B cell (primary cell): ENCODE results near the gene RNASET2. TPM values are rescaled to one million over a fixed set of nuclear protein-coding genes. Genes with fewer than 3 reads are reported as not detected.
A peak's percentile ranks its signal among the peaks of the same experiment; 100 is the strongest.

ENCODE experiments used
- ATAC-seq: fragments of 200-7000 bp; cut with Tn5 transposase; one replicate; pipeline ENCODE4 v1.10.0; 2021; ENCODE audit warnings: low read depth, mild to moderate bottlenecking, moderate number of reproducible peaks, moderate library complexity
- CTCF ChIA-PET: fragments of 350-600 bp; sonication (Branson Sonifier 250); formaldehyde crosslinking; loops from one replicate; lab custom pipeline; 2021; ENCODE audit warnings: antibody characterized with exemption, inconsistent platforms; lab: Charles Lee
- POLR2A ChIA-PET: fragments of 350-600 bp; sonication (Branson Sonifier 250); formaldehyde crosslinking; loops from one replicate; lab custom pipeline; 2021; ENCODE audit warnings: antibody characterized with exemption; lab: Charles Lee
- DNase-seq: peaks from one replicate; pipeline ENCODE4 v3.0.0; 2013
- H2AFZ ChIP-seq: 2 replicates; pipeline ENCODE4 v1.6.1; 2012; ENCODE audit warnings: mild to moderate bottlenecking, low read depth, low read length; ENCODE audit not compliant: insufficient read depth, poor library complexity, severe bottlenecking
- H3K27ac ChIP-seq, 2 donors: 1 replicate in 1 of 2; 2 replicates in 1 of 2; pipeline ENCODE4 v1.5.1; 2012 to 2013; ENCODE audit warnings: low read length in 2 of 2, mild to moderate bottlenecking in 2 of 2, moderate library complexity in 1 of 2
- H3K27me3 ChIP-seq, 4 experiments: fragments of 200-600 bp in 1 of 4; sonication (generic) in 1 of 4; replicated peaks in 1 of 4; 1 replicate in 2 of 4; 2 replicates in 2 of 4; pipeline versions ENCODE4 v1.6.1 to v1.7.0; 2013 to 2016; ENCODE audit warnings: low read length in 3 of 4, mild to moderate bottlenecking in 2 of 4, mixed read lengths in 1 of 4, moderate library complexity in 1 of 4; ENCODE audit not compliant: insufficient read depth in 4 of 4, control insufficient read depth in 3 of 4; ENCODE audit errors: control extremely low read depth in 1 of 4
- H3K36me3 ChIP-seq, 2 experiments: replicated peaks in 1 of 2; 1 replicate in 1 of 2; 2 replicates in 1 of 2; pipeline versions ENCODE4 v1.6.1 to v1.7.1; 2013; ENCODE audit warnings: low read length in 1 of 2; ENCODE audit not compliant: insufficient read depth in 2 of 2, control insufficient read depth in 1 of 2; ENCODE audit errors: control extremely low read depth in 1 of 2, extremely low read depth in 1 of 2
- H3K4me1 ChIP-seq, 2 donors: fragments of 200-600 bp in 1 of 2; sonication (generic) in 1 of 2; 1 replicate in 1 of 2; 2 replicates in 1 of 2; pipeline versions ENCODE4 v1.5.1 to v1.6.1; 2013 to 2017; ENCODE audit warnings: low read length in 2 of 2; ENCODE audit not compliant: control insufficient read depth in 2 of 2, insufficient read depth in 2 of 2
- H3K4me2 ChIP-seq: replicated peaks from 2 replicates; pipeline ENCODE3; 2012; ENCODE audit warnings: mild to moderate bottlenecking, low read depth, low read length; ENCODE audit not compliant: poor library complexity, severe bottlenecking
- H3K4me3 ChIP-seq, 5 experiments: fragments of 200-600 bp in 1 of 5; sonication (generic) in 1 of 5; 1 replicate in 3 of 5; 2 replicates in 2 of 5; pipeline versions ENCODE4 v1.5.1 to v1.7.0; 2011 to 2016; ENCODE audit warnings: low read length in 4 of 5, mild to moderate bottlenecking in 4 of 5, low read depth in 2 of 5, control low read depth in 1 of 5, moderate library complexity in 1 of 5; ENCODE audit not compliant: insufficient read depth in 1 of 5; ENCODE audit errors: control extremely low read depth in 1 of 5, extremely low read depth in 1 of 5
- H3K79me2 ChIP-seq: fragments of 200-600 bp; sonication (generic); one replicate; pipeline ENCODE4 v1.6.0; 2016; ENCODE audit warnings: low read length; ENCODE audit not compliant: control insufficient read depth, insufficient read depth
- H3K9ac ChIP-seq: fragments of 200-600 bp; sonication (generic); 2 replicates; pipeline ENCODE4 v1.6.1; 2017; ENCODE audit warnings: mild to moderate bottlenecking, low read length, moderate library complexity
- H3K9me3 ChIP-seq, 3 donors: one replicate each; pipeline versions ENCODE4 v1.6.1 to v1.7.1; 2013; ENCODE audit warnings: low read length in 2 of 3; ENCODE audit not compliant: control insufficient read depth in 2 of 3, insufficient read depth in 1 of 3; ENCODE audit errors: control extremely low read depth in 1 of 3
- H4K20me1 ChIP-seq: 2 replicates; pipeline ENCODE4 v1.6.0; 2012; ENCODE audit warnings: mild to moderate bottlenecking, low read length; ENCODE audit not compliant: insufficient read depth, control insufficient read depth, poor library complexity, severe bottlenecking
- H3K27ac Mint-ChIP-seq: one replicate; pipeline ENCODE4 v1.8.0; 2021; ENCODE audit warnings: mixed read lengths
- H3K27me3 Mint-ChIP-seq: one replicate; pipeline ENCODE4 v1.8.0; 2021; ENCODE audit warnings: mixed read lengths
- H3K4me1 Mint-ChIP-seq: one replicate; pipeline ENCODE4 v1.8.0; 2021; ENCODE audit warnings: mixed read lengths
- H3K4me3 Mint-ChIP-seq: one replicate; pipeline ENCODE4 v1.8.0; 2021; ENCODE audit warnings: mixed read lengths
- H3K9me3 Mint-ChIP-seq: one replicate; pipeline ENCODE4 v1.8.0; 2022; ENCODE audit warnings: mixed read lengths; ENCODE audit not compliant: insufficient read depth
- CTCF ChIP-seq: fragments of 200-600 bp; IDR thresholded peaks from one replicate; pipeline ENCODE4 v1.8.0; 2022; ENCODE audit warnings: antibody characterized with exemption, mild to moderate bottlenecking
- EZH2 ChIP-seq: IDR thresholded peaks from 2 replicates; pipeline ENCODE4 v1.6.1; 2012; ENCODE audit warnings: borderline replicate concordance, low read depth, mild to moderate bottlenecking, moderate library complexity, low read length; ENCODE audit not compliant: insufficient read depth, poor library complexity, severe bottlenecking
- WGBS: methylation state at CpG from one replicate; pipeline ENCODE4 v1.1.5; 2013; ENCODE audit warnings: missing lambda C conversion rate; ENCODE audit not compliant: insufficient coverage; 5-methylcytosine and 5-hydroxymethylcytosine counted together
- intact Hi-C: fragments of 100-400 bp; cut with micrococcal nuclease; formaldehyde crosslinking; loops from one replicate; pipeline ENCODE4 v1.10.0; 2022
- polyA plus RNA-seq: library from polyadenylated mRNA; depleted of rRNA; stranded (reverse); fragments of >200 nt; gene quantifications from 2 replicates; pipeline ENCODE4 v1.2.3, GENCODE V29; 2012
- total RNA-seq, 2 donors: library from RNA; stranded (reverse); fragments of 120-200 nt in 1 of 2; gene quantifications; 1 replicate in 1 of 2; 2 replicates in 1 of 2; pipeline versions ENCODE4 v1.2.3 to v1.2.4, GENCODE V29; 2013 to 2022

The RNASET2 gene
- total and polyA plus RNA-seq, 2 donors (not counting 1 experiment from before 2014, with no cell fraction given): 293 to 330 TPM

- intact Hi-C loops: loop anchor here (1.0 to 5.0 kb wide), 4 partner anchors 42 to 615 kb away; partner anchors contain the start of genes CEP43, RPS6KA2 and SFT2D1
- peaks cover 53 to 66% of the 10 kb centered on the region in 2 donors for H3K4me1 ChIP-seq
- 61% methylated on average over 3 of the region's 5 CpGs for WGBS
- H4K20me1 ChIP-seq: peaks cover 22% of the 10 kb centered on the region
- H3K4me3 ChIP-seq: peak overlapping the region; percentile 38 to 97 (median 85)
- peaks cover 0 to 16% of the 10 kb centered on the region in 2 experiments for H3K36me3 ChIP-seq
- Mint-ChIP-seq H3K27me3 (no peaks in the 10 kb centered on the region), H3K27ac (peak overlapping the region; percentile 100), H3K4me3 (peak overlapping the region; percentile 93), H3K4me1 (peaks cover 64% of the 10 kb centered on the region), H3K9me3 (no peaks in the 10 kb centered on the region)
- no peaks in the 10 kb centered on the region for H3K9me3 ChIP-seq
- H3K4me2 ChIP-seq: peak overlapping the region; percentile 98
- ATAC-seq: no peak
- peaks cover 43% of the 10 kb centered on the region for H3K79me2 ChIP-seq
- peak overlapping the region; percentile 24 for H3K9ac ChIP-seq
- no peak for DNase-seq
- no peaks in the 10 kb centered on the region for H3K27me3 ChIP-seq
- ChIA-PET CTCF (interaction anchor here (1.5 to 9.7 kb wide), 2 partner anchors 30 to 183 kb away, joined by 4 to 117 read pairs; no protein-coding TSS in a partner anchor), POLR2A (interaction anchor here (1.0 to 2.2 kb wide), 2 partner anchors 156 to 184 kb away, joined by 3 to 11 read pairs; no protein-coding TSS in a partner anchor)
- TF ChIP-seq CTCF: no peak
- no peak for TF ChIP-seq EZH2
- H2AFZ ChIP-seq: no peak overlapping the region
- peak overlapping the region; percentile 94 to 98 for H3K27ac ChIP-seq
These were observed 1.4 kb upstream of the RNASET2 start for GRCh38 chr6:166957805-166958076.

GRCh38 chr6:166957087-166957804, 896 bp upstream of the RNASET2 start:
- Histone ChIP-seq H3K27ac (peak overlapping the region; percentile 94 to 98), H4K20me1 (peaks cover 27% of the 10 kb centered on the region), H3K4me1 (peaks cover 58 to 71% of the 10 kb centered on the region in 2 donors), H3K4me3 (peak overlapping the region; percentile 38 to 97 (median 85)), H3K9me3 (no peaks in the 10 kb centered on the region), H3K9ac (peak overlapping the region; percentile 89), H3K36me3 (peaks cover 0 to 20% of the 10 kb centered on the region in 2 experiments), H3K4me2 (peak overlapping the region; percentile 98), H3K79me2 (peaks cover 47% of the 10 kb centered on the region), H2AFZ (peak overlapping the region; percentile 81), H3K27me3 (no peaks in the 10 kb centered on the region)
- Mint-ChIP-seq H3K27me3 (no peaks in the 10 kb centered on the region), H3K9me3 (no peaks in the 10 kb centered on the region), H3K4me3 (peak overlapping the region; percentile 93), H3K4me1 (peaks cover 67% of the 10 kb centered on the region), H3K27ac (peak overlapping the region; percentile 100)
- WGBS: 3% methylated on average over 25 of the region's 26 CpGs
- DNase-seq (peak; percentile 68), ATAC-seq (peak; percentile 9)
- intact Hi-C loops: loop anchor here (1.0 to 5.0 kb wide), 3 partner anchors 138 to 615 kb away; partner anchors contain the start of genes RPS6KA2 and SFT2D1
- ChIA-PET POLR2A (interaction anchor here (0.8 to 2.2 kb wide), 10 partner anchors 31 to 196 kb away, joined by 3 to 11 read pairs (median 4); no protein-coding TSS in a partner anchor), CTCF (interaction anchor here (0.6 to 9.7 kb wide), 9 partner anchors 9 to 468 kb away, joined by 3 to 117 read pairs (median 4); no protein-coding TSS in a partner anchor)
- TF ChIP-seq CTCF (no peak), EZH2 (no peak)
